ENCODE data around the gene TRERF1.

GRCh38 chr6:42407379-42407778 lies 44.3 kb downstream of the TRERF1 start:
- TF ChIP-seq CTCF (IDR thresholded peaks at IDR 0.05 in 4 of 5, conservative IDR thresholded peaks at IDR 0.05 in 1 of 5) (no peak), POLR2A (IDR thresholded peaks at IDR 0.05) (peak in 1 of 2 donors; percentile 14)

All from gastrocnemius medialis (tissue), 4 donors.